ENCODE measurements around the gene HNRNPU. TPM values are rescaled to one million over a fixed set of nuclear protein-coding genes. Genes with fewer than 3 reads are reported as not detected.

Gene HNRNPU
- total and polyA plus RNA-seq, 2 of the 13 experiments (the other 11 are each of a cell fraction or from before 2014, with no cell fraction given): 101 to 508 TPM

DNA sequence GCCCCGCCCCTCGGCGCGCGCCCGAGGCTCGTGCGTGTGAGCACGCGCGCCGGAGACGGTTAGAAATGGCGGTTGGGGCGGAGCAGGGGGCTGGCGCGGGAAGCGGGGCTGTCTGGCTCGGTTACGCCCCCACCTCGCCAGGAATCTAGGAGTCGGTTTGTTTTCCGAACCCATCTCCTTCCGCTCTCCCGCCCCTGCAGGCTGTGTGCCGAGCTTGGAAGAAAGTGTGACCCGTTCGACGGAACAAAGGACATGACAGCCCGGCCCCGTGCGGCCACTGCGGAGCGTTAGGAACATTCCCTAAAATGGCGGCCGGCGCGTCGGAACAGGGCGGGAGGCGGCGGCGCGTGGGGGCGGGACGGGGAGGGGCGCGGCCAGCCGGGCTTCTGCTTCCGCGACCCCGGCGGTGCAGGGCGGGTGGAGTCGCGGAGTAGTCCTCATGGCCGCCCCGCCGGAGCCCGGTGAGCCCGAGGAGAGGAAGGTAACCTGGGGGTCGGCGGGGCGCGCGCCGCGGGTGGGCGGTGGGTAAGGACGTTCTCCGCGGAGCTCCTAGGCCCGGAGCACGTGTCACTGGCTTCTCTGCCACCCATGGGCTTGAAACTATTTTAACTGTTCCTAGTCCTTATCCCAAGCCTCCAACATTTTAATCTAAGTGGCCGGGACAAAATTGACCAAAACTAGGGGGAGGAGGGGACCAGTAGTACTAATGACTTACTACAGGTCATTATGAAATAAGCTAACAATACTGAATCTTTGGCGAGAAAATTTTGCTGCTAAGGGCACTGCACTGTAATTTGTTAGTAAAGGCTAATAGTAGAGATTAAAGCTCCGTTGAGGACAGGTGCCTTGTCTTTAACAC, 28.8 kb downstream of the HNRNPU start, which contains the start of gene COX20 (continued):
- TF ChIP-seq, protein P1, sequence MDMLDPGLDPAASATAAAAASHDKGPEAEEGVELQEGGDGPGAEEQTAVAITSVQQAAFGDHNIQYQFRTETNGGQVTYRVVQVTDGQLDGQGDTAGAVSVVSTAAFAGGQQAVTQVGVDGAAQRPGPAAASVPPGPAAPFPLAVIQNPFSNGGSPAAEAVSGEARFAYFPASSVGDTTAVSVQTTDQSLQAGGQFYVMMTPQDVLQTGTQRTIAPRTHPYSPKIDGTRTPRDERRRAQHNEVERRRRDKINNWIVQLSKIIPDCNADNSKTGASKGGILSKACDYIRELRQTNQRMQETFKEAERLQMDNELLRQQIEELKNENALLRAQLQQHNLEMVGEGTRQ (IDR thresholded peaks at IDR 0.05; ENCODE audit: low read depth, low read length): no peak
- TF ChIP-seq, protein P1 (CRISPR knock-in tag; IDR thresholded peaks at IDR 0.05; ENCODE audit: borderline replicate concordance): peak; percentile 13; the same call in 1 of the 2 replicates
- peak; percentile 62; the same call in 1 of the 2 replicates for TF ChIP-seq MIER3 (CRISPR knock-in tag; IDR thresholded peaks at IDR 0.05; ENCODE audit: borderline replicate concordance)
- TF ChIP-seq AHR (CRISPR knock-in tag; IDR thresholded peaks at IDR 0.05): peak; percentile 65; the same call in 1 of the 2 replicates
- TF ChIP-seq TEAD2 (CRISPR knock-in tag; IDR thresholded peaks at IDR 0.05): no peak
- TF ChIP-seq ZNF768 (CRISPR knock-in tag; IDR thresholded peaks at IDR 0.05): peak; percentile 13; the same call in 1 of the 2 replicates
- TF ChIP-seq, protein P2, sequence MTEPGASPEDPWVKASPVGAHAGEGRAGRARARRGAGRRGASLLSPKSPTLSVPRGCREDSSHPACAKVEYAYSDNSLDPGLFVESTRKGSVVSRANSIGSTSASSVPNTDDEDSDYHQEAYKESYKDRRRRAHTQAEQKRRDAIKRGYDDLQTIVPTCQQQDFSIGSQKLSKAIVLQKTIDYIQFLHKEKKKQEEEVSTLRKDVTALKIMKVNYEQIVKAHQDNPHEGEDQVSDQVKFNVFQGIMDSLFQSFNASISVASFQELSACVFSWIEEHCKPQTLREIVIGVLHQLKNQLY (CRISPR knock-in tag; IDR thresholded peaks at IDR 0.05): peak; percentile 60; the same call in 1 of the 2 replicates
- no peak for TF ChIP-seq ZNF33A (CRISPR knock-in tag; IDR thresholded peaks at IDR 0.05; ENCODE audit: borderline replicate concordance)
- TF ChIP-seq ZNF878 (CRISPR knock-in tag; IDR thresholded peaks at IDR 0.05): peak; percentile 97
- TF ChIP-seq GABPB1 (CRISPR knock-in tag; IDR thresholded peaks at IDR 0.05): peak; percentile 88
- TF ChIP-seq RBFOX2 (IDR thresholded peaks at IDR 0.05; ENCODE audit: low read depth, low read length): peak; percentile 97
- TF ChIP-seq HNF4A (CRISPR knock-in tag; IDR thresholded peaks at IDR 0.05): no peak
- TF ChIP-seq, protein P3, sequence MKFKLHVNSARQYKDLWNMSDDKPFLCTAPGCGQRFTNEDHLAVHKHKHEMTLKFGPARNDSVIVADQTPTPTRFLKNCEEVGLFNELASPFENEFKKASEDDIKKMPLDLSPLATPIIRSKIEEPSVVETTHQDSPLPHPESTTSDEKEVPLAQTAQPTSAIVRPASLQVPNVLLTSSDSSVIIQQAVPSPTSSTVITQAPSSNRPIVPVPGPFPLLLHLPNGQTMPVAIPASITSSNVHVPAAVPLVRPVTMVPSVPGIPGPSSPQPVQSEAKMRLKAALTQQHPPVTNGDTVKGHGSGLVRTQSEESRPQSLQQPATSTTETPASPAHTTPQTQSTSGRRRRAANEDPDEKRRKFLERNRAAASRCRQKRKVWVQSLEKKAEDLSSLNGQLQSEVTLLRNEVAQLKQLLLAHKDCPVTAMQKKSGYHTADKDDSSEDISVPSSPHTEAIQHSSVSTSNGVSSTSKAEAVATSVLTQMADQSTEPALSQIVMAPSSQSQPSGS (CRISPR knock-in tag; IDR thresholded peaks at IDR 0.05): 0 out of 2 replicates have a peak, but pooled peaks have one; percentile 6
- peak; percentile 60; the same call in 1 of the 2 replicates for TF ChIP-seq RXRB (CRISPR knock-in tag; IDR thresholded peaks at IDR 0.05; ENCODE audit: borderline replicate concordance)
- no peak for TF ChIP-seq MLLT10 (CRISPR knock-in tag; IDR thresholded peaks at IDR 0.05)
- TF ChIP-seq PTBP1 (IDR thresholded peaks at IDR 0.05; ENCODE audit: low read depth, low read length, poor library complexity, severe bottlenecking): peak; percentile 66
- TF ChIP-seq ARNT2 (CRISPR knock-in tag; IDR thresholded peaks at IDR 0.05; ENCODE audit: low read depth): peak; percentile 53
- no peak for TF ChIP-seq SRSF9 (IDR thresholded peaks at IDR 0.05; ENCODE audit: borderline replicate concordance, insufficient read depth, low read depth, low read length, poor library complexity, severe bottlenecking)
- 0 out of 2 replicates have a peak, but pooled peaks have one; percentile 16 for TF ChIP-seq ZBTB3 (CRISPR knock-in tag; IDR thresholded peaks at IDR 0.05; ENCODE audit: borderline replicate concordance, low read depth)
- TF ChIP-seq ZNF296 (CRISPR knock-in tag; conservative IDR thresholded peaks at IDR 0.05): no peak
- TF ChIP-seq TAF1 (CRISPR knock-in tag; IDR thresholded peaks at IDR 0.05): peak; percentile 85
- TF ChIP-seq ZNF34 (CRISPR knock-in tag; IDR thresholded peaks at IDR 0.05; ENCODE audit: borderline replicate concordance): no peak
- TF ChIP-seq ZNF354B (CRISPR knock-in tag; IDR thresholded peaks at IDR 0.05): no peak

Measured in HepG2 (cell line).